AG20443 (cell line): ENCODE measurements around the gene GDPD5.
A peak's percentile ranks its signal among the peaks of the same experiment; 100 is the strongest.

ENCODE experiments used
- DNase-seq: peaks from one replicate; pipeline ENCODE4 v3.0.0; 2012; ENCODE audit warnings: low spot score, mixed read lengths

Gene GDPD5

DNA sequence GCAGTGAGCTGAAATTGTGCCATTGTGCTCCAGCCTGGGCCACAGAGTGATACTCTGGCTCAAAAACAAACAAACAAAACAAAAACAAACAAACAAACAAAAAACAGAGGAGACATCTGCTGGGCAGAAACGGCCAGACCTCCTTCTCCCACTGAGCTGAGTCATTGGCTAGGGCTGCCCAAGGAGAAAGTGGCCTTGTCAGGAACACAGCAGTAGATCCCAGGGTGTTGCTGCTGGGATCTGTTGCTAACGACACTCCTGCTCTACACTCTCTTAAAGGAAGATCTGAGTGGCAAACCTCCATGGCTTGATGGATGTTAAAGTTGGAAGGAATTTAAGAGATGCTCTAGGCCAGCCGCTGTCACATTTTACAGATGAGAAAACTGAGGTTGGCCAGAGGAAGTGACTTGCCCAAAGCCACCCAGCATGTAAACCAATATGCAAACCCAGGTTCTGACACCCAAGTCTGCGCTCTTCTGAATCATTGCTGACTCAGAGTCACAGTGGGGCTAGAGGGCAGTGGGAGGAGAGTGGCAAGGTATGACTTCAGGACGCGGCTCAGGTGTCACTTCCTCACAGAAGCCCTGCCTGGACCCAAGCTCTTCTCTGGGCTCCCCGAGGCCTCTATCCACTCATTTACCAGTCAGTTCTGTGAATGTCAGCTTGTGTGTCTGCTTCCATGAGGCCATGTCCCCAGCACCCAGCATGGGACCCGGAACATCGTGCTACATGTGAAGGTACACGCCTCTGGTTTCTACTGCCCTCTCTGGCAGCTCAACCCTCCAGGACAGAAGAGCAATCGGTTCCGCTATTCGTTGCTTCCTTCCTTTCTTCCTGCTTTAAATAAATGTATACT is 11.3 kb upstream of the GDPD5 start:
- no peak for DNase-seq

GRCh38 chr11:75535071-75535470 is 9.3 kb upstream of the GDPD5 start:
- DNase-seq: no peak

- DNase-seq: no peak
Observed at GRCh38 chr11:75534259-75535069, 8.7 kb upstream of the GDPD5 start.

- DNase-seq: no peak
Observed at GRCh38 chr11:75533896-75534258, 8.1 kb upstream of the GDPD5 start.

GRCh38 chr11:75532200-75533048 is 6.7 kb upstream of the GDPD5 start:
- DNase-seq: peak; percentile 77

- DNase-seq: no peak
Observed at GRCh38 chr11:75531325-75531724, 5.6 kb upstream of the GDPD5 start.

DNA sequence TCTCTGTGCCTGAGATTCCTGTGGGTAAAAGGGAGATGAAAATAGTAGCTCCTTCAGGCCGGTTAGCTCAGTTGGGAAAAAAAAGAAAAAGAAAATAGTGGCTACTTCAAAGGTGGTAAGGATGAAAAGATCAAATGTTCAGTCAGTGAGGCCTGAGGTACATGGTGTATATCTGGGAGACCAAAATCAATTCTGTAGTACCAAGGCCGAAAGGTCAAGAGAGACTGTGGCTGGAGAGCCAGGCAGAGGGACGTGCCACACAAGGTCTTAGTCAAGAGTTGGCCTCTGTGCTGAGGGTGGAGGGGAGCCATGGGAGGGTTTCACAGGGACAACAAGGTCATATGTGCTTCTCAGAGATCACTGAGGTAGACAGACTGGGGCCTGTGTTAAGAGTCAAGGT is 4.8 kb upstream of the GDPD5 start:
- DNase-seq: no peak

DNA sequence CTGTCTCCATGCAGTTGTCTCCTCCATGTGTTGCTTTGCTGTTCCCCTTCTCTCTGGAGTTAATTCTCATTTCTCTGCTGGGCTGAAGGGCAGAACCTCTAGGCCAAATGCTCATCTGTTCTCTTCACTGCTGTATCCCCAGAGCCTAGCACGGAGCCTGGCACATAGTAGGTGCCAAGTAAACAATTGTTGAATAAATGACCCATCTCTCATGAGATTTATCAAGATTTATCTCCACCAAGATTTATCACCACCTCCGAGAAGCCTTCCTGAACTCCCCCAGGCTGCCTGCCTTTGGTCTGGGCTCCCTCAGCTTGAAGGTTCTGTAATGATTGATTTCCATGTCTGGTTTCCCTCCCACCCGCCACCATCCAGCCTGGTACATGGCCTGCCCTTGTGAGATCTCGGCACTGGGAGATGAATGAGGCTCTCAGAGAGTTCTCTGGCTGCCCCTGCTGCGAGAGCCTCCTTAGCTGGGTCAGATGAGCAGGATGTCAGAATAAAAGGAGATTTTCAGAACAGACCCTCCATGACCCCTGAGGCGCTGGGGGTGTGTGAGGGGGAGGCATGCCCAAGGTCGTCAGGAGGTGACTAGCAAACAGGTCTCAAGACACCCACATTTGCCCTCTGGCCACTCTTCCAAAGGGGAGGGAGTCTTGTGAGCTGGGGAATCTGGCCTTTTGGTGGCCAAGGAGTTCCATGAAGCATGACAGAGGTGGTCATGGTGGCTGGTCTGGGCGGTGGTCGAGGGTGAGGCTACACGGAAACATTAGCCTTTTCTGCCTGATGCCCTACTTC is 2.4 kb upstream of the GDPD5 start:
- DNase-seq: no peak

- no peak for DNase-seq
Observed at GRCh38 chr11:75527130-75527529, 1.4 kb upstream of the GDPD5 start.

GRCh38 chr11:75526192-75526541 is 426 bp upstream of the GDPD5 start:
- no peak for DNase-seq

GRCh38 chr11:75524665-75525432 is 892 bp downstream of the GDPD5 start:
- peak; percentile 63 for DNase-seq

DNA sequence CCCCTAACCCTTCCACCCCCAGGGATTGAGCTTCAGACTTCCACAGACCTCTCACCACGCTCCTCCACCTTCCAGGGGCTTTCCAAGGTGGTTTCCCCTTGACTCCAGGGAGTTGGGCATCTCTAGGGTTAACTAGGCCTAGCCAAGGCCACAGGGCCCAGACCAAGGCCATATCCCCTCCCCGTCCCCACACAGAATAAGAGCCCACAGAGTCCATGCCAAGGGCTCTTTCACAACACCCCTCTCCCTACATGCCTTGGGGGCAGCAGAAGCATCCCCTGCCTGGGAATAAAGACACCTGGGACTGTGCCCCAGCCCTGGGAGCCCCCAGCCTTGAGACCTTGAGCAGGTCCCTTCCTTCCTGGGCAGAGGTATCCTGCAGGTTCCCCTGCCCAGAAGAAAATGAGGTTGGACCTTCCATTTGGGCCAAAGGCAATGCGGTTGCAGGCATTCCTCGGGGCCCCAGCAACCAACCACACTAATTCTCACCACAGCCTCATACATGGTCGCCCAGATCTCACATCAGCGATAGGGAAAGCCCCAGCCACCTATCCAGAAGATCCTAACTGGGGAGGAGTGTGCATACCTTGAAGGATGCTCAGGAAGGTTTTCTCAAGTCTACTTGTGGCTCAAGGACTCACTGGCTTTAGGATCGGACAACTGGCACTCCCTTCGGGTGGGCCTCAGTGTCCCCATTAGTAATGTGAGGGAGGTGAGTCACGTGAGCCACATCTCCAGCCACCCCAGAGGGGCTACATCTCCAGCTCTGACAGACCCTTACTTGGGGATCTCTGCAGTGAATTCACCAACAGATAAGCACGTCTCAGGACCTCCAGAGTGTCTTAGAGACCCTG is 1.7 kb downstream of the GDPD5 start:
- no peak for DNase-seq

GRCh38 chr11:75523189-75523588 is 2.6 kb downstream of the GDPD5 start:
- DNase-seq: no peak

- no peak for DNase-seq
Observed at GRCh38 chr11:75522286-75523044, 3.3 kb downstream of the GDPD5 start.

DNA sequence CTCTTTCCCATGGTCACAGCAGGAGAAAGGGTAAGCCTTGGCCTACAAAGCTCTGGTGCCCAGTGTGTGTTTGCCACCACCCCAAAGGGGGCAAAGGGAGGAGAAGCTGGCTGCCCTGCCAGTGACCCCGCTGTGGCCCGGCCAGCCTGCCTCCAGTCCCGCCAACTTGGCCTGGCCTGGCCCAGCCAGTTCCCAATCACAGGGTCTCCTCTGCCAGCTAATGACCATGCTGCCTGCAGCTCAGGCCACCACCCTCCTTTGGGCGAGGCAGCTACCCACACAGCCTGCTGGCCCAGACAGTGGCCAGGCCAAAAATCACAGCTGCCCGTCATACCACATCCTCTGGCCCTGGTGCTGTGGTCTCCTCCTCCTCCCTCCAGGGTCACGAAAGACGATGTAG is 5.1 kb downstream of the GDPD5 start:
- DNase-seq: peak; percentile 41

GRCh38 chr11:75518771-75519653 is 6.7 kb downstream of the GDPD5 start:
- no peak for DNase-seq

DNA sequence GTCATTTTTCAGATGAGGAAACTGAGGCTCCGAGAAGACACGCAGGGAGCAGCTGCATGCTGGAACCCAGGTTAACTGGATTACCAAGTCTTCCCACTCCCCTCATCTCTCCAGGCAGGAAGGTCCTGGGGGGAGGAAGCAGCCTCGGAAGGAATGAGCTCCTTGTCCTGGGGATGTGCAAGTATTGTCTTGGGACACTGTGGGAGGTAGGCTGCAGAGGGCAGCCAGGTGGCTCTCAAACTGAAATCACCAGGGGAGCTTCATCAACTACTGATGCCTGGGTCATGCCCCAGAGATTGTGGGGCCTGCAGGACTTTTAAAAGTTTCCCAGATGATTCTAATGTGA is 7.6 kb downstream of the GDPD5 start:
- no peak for DNase-seq

- no peak for DNase-seq
Observed at GRCh38 chr11:75516886-75517285, 8.9 kb downstream of the GDPD5 start.
